Mucosa of rectum (tissue), 2 donors: Measurements from ENCODE around the gene IFNLR1.
"Not testable (repeated sequence)": the region's sequence is repeated elsewhere in the genome, so short reads cannot be mapped to it uniquely, and the experiment has no call there.

Experiments used
- H3K27ac ChIP-seq, 2 donors: one replicate each; pipeline ENCODE4 v1.7.0; 2013; ENCODE audit warnings: inconsistent platforms in 2 of 2, low read depth in 2 of 2, low read length in 2 of 2
- H3K27me3 ChIP-seq, 2 donors: one replicate each; pipeline ENCODE4 v1.7.0; 2013; ENCODE audit warnings: low read length in 2 of 2; ENCODE audit not compliant: control insufficient read depth in 2 of 2, insufficient read depth in 2 of 2
- H3K36me3 ChIP-seq, 2 donors: one replicate each; pipeline ENCODE4 v1.7.0; 2013; ENCODE audit warnings: low read length in 2 of 2; ENCODE audit not compliant: control insufficient read depth in 2 of 2, insufficient read depth in 2 of 2
- H3K4me1 ChIP-seq, 2 donors: one replicate each; pipeline ENCODE4 v1.7.0; 2013; ENCODE audit warnings: low read length in 2 of 2, mild to moderate bottlenecking in 1 of 2; ENCODE audit not compliant: control insufficient read depth in 2 of 2, insufficient read depth in 2 of 2
- H3K4me3 ChIP-seq, 2 donors: one replicate each; pipeline ENCODE4 v1.7.0; 2013; ENCODE audit warnings: low read length in 2 of 2
- H3K9ac ChIP-seq, 2 donors: one replicate each; pipeline ENCODE4 v1.7.0; 2013; ENCODE audit warnings: low read length in 2 of 2, low read depth in 1 of 2, mild to moderate bottlenecking in 1 of 2
- H3K9me3 ChIP-seq, 2 donors: one replicate each; pipeline ENCODE4 v1.7.0; 2013; ENCODE audit warnings: low read length in 2 of 2; ENCODE audit not compliant: control insufficient read depth in 2 of 2
- donor health status: healthy.
- donor health status: Normal muscosa, but diverticular disease.

The IFNLR1 gene

GRCh38 chr1:24222008-24222605 lies 35.0 kb upstream of the IFNLR1 start:
- Histone ChIP-seq H3K4me3 (no peak overlapping the region), H3K27me3 (peaks cover 3 to 5% of the 10 kb centered on the region in 2 donors), H3K27ac (no peak overlapping the region), H3K4me1 (no peaks in the 10 kb centered on the region), H3K36me3 (no peaks in the 10 kb centered on the region), H3K9me3 (no peaks in the 10 kb centered on the region), H3K9ac (no peak overlapping the region)

GRCh38 chr1:24221246-24221645 lies 34.2 kb upstream of the IFNLR1 start:
- H3K27me3 ChIP-seq = peaks cover 8 to 11% of the 10 kb centered on the region in 2 donors
- no peak overlapping the region for H3K4me3 ChIP-seq
- H3K27ac ChIP-seq = no peak overlapping the region
- H3K9me3 ChIP-seq = no peaks in the 10 kb centered on the region
- H3K36me3 ChIP-seq = no peaks in the 10 kb centered on the region
- H3K4me1 ChIP-seq = no peaks in the 10 kb centered on the region
- H3K9ac ChIP-seq = no peak overlapping the region

GRCh38 chr1:24216276-24217074 lies 29.4 kb upstream of the IFNLR1 start:
- H3K4me1 ChIP-seq = no peaks in the 10 kb centered on the region
- H3K9me3 ChIP-seq = no peaks in the 10 kb centered on the region
- H3K27ac ChIP-seq = no peak overlapping the region
- no peak overlapping the region for H3K9ac ChIP-seq
- no peak overlapping the region for H3K4me3 ChIP-seq
- no peaks in the 10 kb centered on the region for H3K36me3 ChIP-seq
- H3K27me3 ChIP-seq = peaks cover 16 to 24% of the 10 kb centered on the region in 2 donors

- Histone ChIP-seq H3K9me3 (no peaks in the 10 kb centered on the region), H3K4me1 (no peaks in the 10 kb centered on the region), H3K9ac (no peak overlapping the region), H3K27ac (no peak overlapping the region), H3K27me3 (peaks cover 16 to 24% of the 10 kb centered on the region in 2 donors), H3K36me3 (no peaks in the 10 kb centered on the region), H3K4me3 (no peak overlapping the region)
Measured at GRCh38 chr1:24215226-24215814, 28.2 kb upstream of the IFNLR1 start.

- H3K27me3 ChIP-seq = peaks cover 15 to 21% of the 10 kb centered on the region in 2 donors
Measured at GRCh38 chr1:24212376-24212775, 25.3 kb upstream of the IFNLR1 start.

GRCh38 chr1:24210195-24210627 lies 23.1 kb upstream of the IFNLR1 start:
- Histone ChIP-seq H3K9ac (no peak overlapping the region), H3K36me3 (no peaks in the 10 kb centered on the region), H3K27ac (no peak overlapping the region), H3K9me3 (no peaks in the 10 kb centered on the region), H3K27me3 (peaks cover 2 to 10% of the 10 kb centered on the region in 2 donors), H3K4me1 (no peaks in the 10 kb centered on the region), H3K4me3 (no peak overlapping the region)

More at GRCh38 chr1:24212376-24212775, 25.3 kb upstream of the IFNLR1 start:
- no peak overlapping the region for H3K9ac ChIP-seq
- H3K36me3 ChIP-seq = no peaks in the 10 kb centered on the region
- no peak overlapping the region for H3K4me3 ChIP-seq
- no peaks in the 10 kb centered on the region for H3K4me1 ChIP-seq
- H3K9me3 ChIP-seq = no peaks in the 10 kb centered on the region
- no peak overlapping the region for H3K27ac ChIP-seq

GRCh38 chr1:24209097-24209496 lies 22.0 kb upstream of the IFNLR1 start:
- Histone ChIP-seq H3K27ac (no peak overlapping the region), H3K9ac (no peak overlapping the region), H3K4me1 (no peaks in the 10 kb centered on the region), H3K9me3 (no peaks in the 10 kb centered on the region), H3K27me3 (peaks cover 2 to 3% of the 10 kb centered on the region in 2 donors), H3K36me3 (no peaks in the 10 kb centered on the region), H3K4me3 (no peak overlapping the region)

- Histone ChIP-seq H3K4me3 (no peak overlapping the region), H3K27ac (no peak overlapping the region), H3K36me3 (no peaks in the 10 kb centered on the region), H3K9me3 (no peaks in the 10 kb centered on the region), H3K27me3 (peaks cover 0 to 2% of the 10 kb centered on the region in 2 donors), H3K9ac (no peak overlapping the region), H3K4me1 (peaks cover 0 to 1% of the 10 kb centered on the region in 2 donors)
Measured at GRCh38 chr1:24207709-24208108, 20.6 kb upstream of the IFNLR1 start.

GRCh38 chr1:24207395-24207687 lies 20.3 kb upstream of the IFNLR1 start:
- H3K27ac ChIP-seq = not testable (repeated sequence)

More at GRCh38 chr1:24207395-24207687, 20.3 kb upstream of the IFNLR1 start:
- not testable (repeated sequence) for H3K36me3 ChIP-seq, H3K4me3 ChIP-seq, H3K9me3 ChIP-seq, H3K9ac ChIP-seq, H3K4me1 ChIP-seq, H3K27me3 ChIP-seq
